ENCODE results near the gene XPNPEP3. TPM values are rescaled to one million over a fixed set of nuclear protein-coding genes. Genes with fewer than 3 reads are reported as not detected.

The XPNPEP3 gene
- total and polyA plus RNA-seq, 8 donors, result 3.0 to 12.5 (median 5.2) TPM

GRCh38 chr22:40876907-40877306 lies 20.0 kb downstream of the XPNPEP3 start:
- Histone ChIP-seq H3K4me1 (no peaks in the 10 kb centered on the region), H3K4me3 (no peak overlapping the region), H3K9me3 (no peaks in the 10 kb centered on the region), H3K27ac (no peak overlapping the region), H3K36me3 (peaks cover 5 to 65% (median 41%) of the 10 kb centered on the region in 4 donors), H3K27me3 (no peaks in the 10 kb centered on the region)
- intact Hi-C loops (cut with DNase I; ENCODE audit: low total_unique reads), result no loop called here
- no peak for DNase-seq
- WGBS, 5 donors, result 34 to 72% (median 54%) methylated on average over 1 of the region's 1 CpG
- TF ChIP-seq POLR2A (IDR thresholded peaks at IDR 0.05) (no peak), EP300 (IDR thresholded peaks at IDR 0.05) (no peak), CTCF (IDR thresholded peaks at IDR 0.05) (no peak), POLR2AphosphoS5 (IDR thresholded peaks at IDR 0.05) (no peak)

- DNase-seq, result peak in 1 of 2 donors; percentile 9
- H3K9me3 ChIP-seq, result no peaks in the 10 kb centered on the region
- H3K4me3 ChIP-seq, result no peak overlapping the region
- H3K36me3 ChIP-seq, result peaks cover 5 to 65% (median 42%) of the 10 kb centered on the region in 4 donors
- H3K27me3 ChIP-seq, result no peaks in the 10 kb centered on the region
- H3K27ac ChIP-seq, result no peak overlapping the region
- intact Hi-C loops (cut with DNase I; ENCODE audit: low total_unique reads), result no loop called here
- TF ChIP-seq POLR2AphosphoS5 (IDR thresholded peaks at IDR 0.05), result no peak
- no peak for TF ChIP-seq POLR2A (IDR thresholded peaks at IDR 0.05)
- no peak for TF ChIP-seq EP300 (IDR thresholded peaks at IDR 0.05)
- TF ChIP-seq CTCF (IDR thresholded peaks at IDR 0.05), result no peak
- 59 to 66% (median 65%) methylated on average over 3 of the region's 3 CpGs for WGBS, 5 donors
- no peaks in the 10 kb centered on the region for H3K4me1 ChIP-seq
Observed at GRCh38 chr22:40877488-40877887, 20.5 kb downstream of the XPNPEP3 start.

- no peak overlapping the region for H3K27ac ChIP-seq
- H3K4me3 ChIP-seq, result no peak overlapping the region
- H3K4me1 ChIP-seq, result no peaks in the 10 kb centered on the region
- H3K9me3 ChIP-seq, result no peaks in the 10 kb centered on the region
- WGBS, 5 donors, result 73 to 87% (median 82%) methylated on average over 2 of the region's 2 CpGs
- TF ChIP-seq EP300 (IDR thresholded peaks at IDR 0.05) (no peak), POLR2A (IDR thresholded peaks at IDR 0.05) (no peak), POLR2AphosphoS5 (IDR thresholded peaks at IDR 0.05) (no peak), CTCF (IDR thresholded peaks at IDR 0.05) (no peak)
- no peaks in the 10 kb centered on the region for H3K27me3 ChIP-seq
- intact Hi-C loops (cut with DNase I; ENCODE audit: low total_unique reads), result no loop called here
- DNase-seq, result peak in 1 of 2 donors; percentile 37
- peaks cover 0 to 72% (median 47%) of the 10 kb centered on the region in 4 donors for H3K36me3 ChIP-seq
Observed at GRCh38 chr22:40878922-40879321, 22.0 kb downstream of the XPNPEP3 start.

DNA sequence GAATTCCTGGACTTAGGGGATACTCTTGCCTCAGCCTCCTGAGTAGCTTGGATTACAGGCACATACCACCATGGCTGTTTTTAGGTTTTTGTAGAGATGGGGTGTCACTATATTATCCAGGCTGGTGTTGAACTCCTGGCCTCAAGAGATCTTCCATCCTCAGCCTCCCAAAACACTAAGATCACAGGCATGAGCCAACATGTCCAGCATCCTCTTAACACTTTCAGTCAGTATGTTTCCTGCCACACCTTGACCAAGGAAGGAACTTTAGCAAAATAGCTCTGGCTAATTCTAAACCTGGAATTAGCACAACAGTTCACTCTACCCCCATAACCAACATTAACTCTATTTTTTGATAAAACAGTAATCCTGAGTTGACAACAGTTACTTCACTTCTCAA lies 32.2 kb downstream of the XPNPEP3 start:
- Histone ChIP-seq H3K9me3 (no peaks in the 10 kb centered on the region), H3K4me1 (no peaks in the 10 kb centered on the region), H3K27ac (no peak overlapping the region), H3K27me3 (no peaks in the 10 kb centered on the region), H3K4me3 (no peak overlapping the region), H3K36me3 (peaks cover 19 to 87% (median 86%) of the 10 kb centered on the region in 4 donors)
- no peak for TF ChIP-seq POLR2A (IDR thresholded peaks at IDR 0.05)
- TF ChIP-seq CTCF (IDR thresholded peaks at IDR 0.05), result no peak
- no peak for DNase-seq
- intact Hi-C loops (cut with DNase I; ENCODE audit: low total_unique reads), result no loop called here
